ENCODE results near the gene GZMA.

Gene GZMA

DNA sequence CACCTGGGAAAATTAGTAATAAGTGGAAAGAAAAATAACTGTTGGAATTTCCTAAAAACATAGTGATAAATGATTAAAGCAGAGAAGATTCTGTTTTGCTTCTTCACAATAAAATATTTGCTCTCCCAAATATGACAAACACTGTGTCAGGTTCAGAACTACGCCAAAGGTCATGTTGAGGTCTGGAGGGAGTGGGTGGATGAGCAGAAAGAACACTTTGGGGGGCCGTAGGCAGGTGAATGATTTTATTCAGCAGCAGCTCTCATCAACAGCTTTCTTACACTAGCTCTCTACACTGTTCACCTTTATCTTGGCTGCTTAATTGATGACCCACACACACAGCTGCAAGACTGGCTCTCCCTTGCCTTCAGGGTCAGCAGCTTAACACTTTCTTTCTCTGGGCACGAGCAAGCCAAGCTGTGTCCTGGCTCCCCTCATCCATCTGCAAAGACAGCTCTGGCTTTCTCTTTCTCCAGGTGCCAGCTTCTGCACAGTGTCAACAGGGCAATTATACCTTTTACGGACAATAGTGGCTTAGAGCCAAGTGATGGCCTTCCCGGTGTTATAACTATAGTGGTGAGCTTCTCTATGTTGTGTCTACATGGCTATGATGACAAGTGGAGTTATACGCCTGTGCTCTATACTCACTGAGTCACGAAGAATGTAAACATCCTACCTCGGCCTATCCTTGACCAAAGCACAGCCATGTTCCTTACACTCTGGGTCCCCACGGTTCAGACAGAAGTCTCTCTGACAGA is 38.6 kb downstream of the GZMA start:
- H3K27ac ChIP-seq (ENCODE audit: low read depth, low read length) = no peak overlapping the region
- H3K9me2 ChIP-seq (replicated peaks; ENCODE audit: control insufficient read depth, low read length) = no peaks in the 10 kb centered on the region
- no peaks in the 10 kb centered on the region for H3F3A ChIP-seq (ENCODE audit: control insufficient read depth, insufficient read depth)
- no peaks in the 10 kb centered on the region for H3K9me3 ChIP-seq (ENCODE audit: control insufficient read depth, insufficient read depth, low read length)
- no peak for TF ChIP-seq CTCF (IDR thresholded peaks at IDR 0.05; ENCODE audit: low read depth, low read length, poor library complexity, severe bottlenecking)
- no peak for TF ChIP-seq EZH2phosphoT487 (IDR thresholded peaks at IDR 0.05; ENCODE audit: borderline replicate concordance, low read length)
- no peaks in the 10 kb centered on the region for H3K36me3 ChIP-seq (ENCODE audit: control insufficient read depth, low read length)
- no peaks in the 10 kb centered on the region for H3K79me2 ChIP-seq (ENCODE audit: control insufficient read depth, low read length)
- H3K27me3 ChIP-seq (ENCODE audit: control insufficient read depth, low read length) = peaks cover 15% of the 10 kb centered on the region
- H3K4me3 ChIP-seq (ENCODE audit: low read length) = no peak overlapping the region
- H3K4me2 ChIP-seq (ENCODE audit: low read length) = no peak overlapping the region
- H3K4me1 ChIP-seq (ENCODE audit: control insufficient read depth, low read length) = no peaks in the 10 kb centered on the region
- no peaks in the 10 kb centered on the region for H4K20me1 ChIP-seq (ENCODE audit: control insufficient read depth, insufficient read depth, low read depth, low read length)

GRCh38 chr5:55141945-55142690 is 39.7 kb downstream of the GZMA start:
- TF ChIP-seq CTCF (IDR thresholded peaks at IDR 0.05; ENCODE audit: low read depth, low read length, poor library complexity, severe bottlenecking) (no peak), EZH2phosphoT487 (IDR thresholded peaks at IDR 0.05; ENCODE audit: borderline replicate concordance, low read length) (no peak)
- no peaks in the 10 kb centered on the region for H3K36me3 ChIP-seq (ENCODE audit: control insufficient read depth, low read length)
- H3K4me1 ChIP-seq (ENCODE audit: control insufficient read depth, low read length) = peaks cover 3% of the 10 kb centered on the region; the same call in 1 of the 2 replicates
- no peak overlapping the region for H3K4me3 ChIP-seq (ENCODE audit: low read length)
- H3K27me3 ChIP-seq (ENCODE audit: control insufficient read depth, low read length) = peaks cover 18% of the 10 kb centered on the region
- no peaks in the 10 kb centered on the region for H3K9me3 ChIP-seq (ENCODE audit: control insufficient read depth, insufficient read depth, low read length)
- no peaks in the 10 kb centered on the region for H4K20me1 ChIP-seq (ENCODE audit: control insufficient read depth, insufficient read depth, low read depth, low read length)
- no peaks in the 10 kb centered on the region for H3F3A ChIP-seq (ENCODE audit: control insufficient read depth, insufficient read depth)
- no peaks in the 10 kb centered on the region for H3K9me2 ChIP-seq (replicated peaks; ENCODE audit: control insufficient read depth, low read length)
- no peak overlapping the region for H3K4me2 ChIP-seq (ENCODE audit: low read length)
- no peak overlapping the region for H3K27ac ChIP-seq (ENCODE audit: low read depth, low read length)
- H3K79me2 ChIP-seq (ENCODE audit: control insufficient read depth, low read length) = no peaks in the 10 kb centered on the region

- Histone ChIP-seq H3K36me3 (ENCODE audit: control insufficient read depth, low read length) (no peaks in the 10 kb centered on the region), H4K20me1 (ENCODE audit: control insufficient read depth, insufficient read depth, low read depth, low read length) (no peaks in the 10 kb centered on the region), H3F3A (ENCODE audit: control insufficient read depth, insufficient read depth) (no peaks in the 10 kb centered on the region), H3K9me2 (replicated peaks; ENCODE audit: control insufficient read depth, low read length) (no peaks in the 10 kb centered on the region), H3K79me2 (ENCODE audit: control insufficient read depth, low read length) (no peaks in the 10 kb centered on the region), H3K4me1 (ENCODE audit: control insufficient read depth, low read length) (peaks cover 3% of the 10 kb centered on the region; the same call in 1 of the 2 replicates), H3K9me3 (ENCODE audit: control insufficient read depth, insufficient read depth, low read length) (no peaks in the 10 kb centered on the region), H3K27ac (ENCODE audit: low read depth, low read length) (no peak overlapping the region), H3K4me3 (ENCODE audit: low read length) (no peak overlapping the region), H3K4me2 (ENCODE audit: low read length) (no peak overlapping the region), H3K27me3 (ENCODE audit: control insufficient read depth, low read length) (peaks cover 18% of the 10 kb centered on the region)
- no peak for TF ChIP-seq CTCF (IDR thresholded peaks at IDR 0.05; ENCODE audit: low read depth, low read length, poor library complexity, severe bottlenecking)
- no peak for TF ChIP-seq EZH2phosphoT487 (IDR thresholded peaks at IDR 0.05; ENCODE audit: borderline replicate concordance, low read length)
These were observed 41.2 kb downstream of the GZMA start for GRCh38 chr5:55143624-55144023.
